RWPE1 (cell line): ENCODE data around the gene SEM1.
A peak's percentile ranks its signal among the peaks of the same experiment; 100 is the strongest.

ENCODE experiments used
- CTCF ChIA-PET: fragments of 350-600 bp; sonication (Branson Sonifier 250); formaldehyde crosslinking; extraction: SDS; loops from one replicate; lab custom pipeline; 2021; lab: Yijun Ruan, JAX
- POLR2A ChIA-PET: fragments of 400-600 bp; formaldehyde crosslinking; extraction: SDS; loops from one replicate; lab custom pipeline; 2020; ENCODE audit warnings: antibody characterized with exemption; ENCODE audit not compliant: low non-redundant PET; lab: Yijun Ruan, JAX
- DNase-seq: peaks from one replicate; pipeline ENCODE4 v3.0.0; 2012; ENCODE audit warnings: low spot score
- H3K27ac ChIP-seq: fragments of 450-650 bp; 2 replicates; pipeline ENCODE4 v1.5.1; 2017
- CTCF ChIP-seq: fragments of 450-650 bp; conservative IDR thresholded peaks from 2 replicates; pipeline ENCODE4 v1.5.1; 2017; ENCODE audit warnings: low read depth, mild to moderate bottlenecking

The SEM1 gene

GRCh38 chr7:96738705-96739104 lies 29.1 kb upstream of the SEM1 start:
- POLR2A ChIA-PET = no interaction called here

GRCh38 chr7:96737545-96738050 lies 28.0 kb upstream of the SEM1 start:
- POLR2A ChIA-PET = no interaction called here
- no peak for TF ChIP-seq CTCF
- CTCF ChIA-PET = interaction anchor here (0.7 kb wide), 1 partner anchor 822 kb away, joined by 3 read pairs; no protein-coding TSS in a partner anchor
- H3K27ac ChIP-seq = no peak overlapping the region
- DNase-seq = no peak

More at GRCh38 chr7:96738705-96739104, 29.1 kb upstream of the SEM1 start:
- CTCF ChIA-PET = no interaction called here
- TF ChIP-seq CTCF = no peak
- no peak for DNase-seq
- no peak overlapping the region for H3K27ac ChIP-seq

GRCh38 chr7:96734343-96734742 lies 24.7 kb upstream of the SEM1 start:
- ChIA-PET POLR2A (no interaction called here), CTCF (interaction anchor here (0.6 kb wide), 1 partner anchor 26 kb away, joined by 5 read pairs; no protein-coding TSS in a partner anchor)
- no peak overlapping the region for H3K27ac ChIP-seq
- no peak for DNase-seq
- TF ChIP-seq CTCF = no peak

- TF ChIP-seq CTCF = no peak
- peak; percentile 26 for DNase-seq
- ChIA-PET POLR2A (no interaction called here), CTCF (no interaction called here)
- no peak overlapping the region for H3K27ac ChIP-seq
Observed at GRCh38 chr7:96729820-96730219, 20.2 kb upstream of the SEM1 start.

GRCh38 chr7:96728139-96728538 lies 18.5 kb upstream of the SEM1 start:
- ChIA-PET CTCF (interaction anchor here (0.6 kb wide), 1 partner anchor 823 kb away, joined by 3 read pairs; no protein-coding TSS in a partner anchor), POLR2A (no interaction called here)
- peak overlapping the region; percentile 69 for H3K27ac ChIP-seq
- TF ChIP-seq CTCF = no peak
- DNase-seq = peak; percentile 42

- DNase-seq = no peak
- no peak for TF ChIP-seq CTCF
- H3K27ac ChIP-seq = peak overlapping the region; percentile 69
- CTCF ChIA-PET = interaction anchor here (0.6 kb wide), 2 partner anchors 652 to 823 kb away, joined by 3 read pairs; no protein-coding TSS in a partner anchor
- POLR2A ChIA-PET = no interaction called here
Observed at GRCh38 chr7:96727534-96728088, 18.0 kb upstream of the SEM1 start.
